Motor neuron (in vitro differentiated cells): Measurements from ENCODE around the gene GSTT2. TPM values are rescaled to one million over a fixed set of nuclear protein-coding genes. Genes with fewer than 3 reads are reported as not detected.
"Not testable (repeated sequence)": the region's sequence is repeated elsewhere in the genome, so short reads cannot be mapped to it uniquely, and the experiment has no call there.

Source experiments
- ATAC-seq, 8 experiments: fragments of 200-7000 bp; cut with Tn5 transposase; replicated peaks in 6 of 8; 2 replicates each; pipeline ENCODE4 v1.8.0; 2021; ENCODE audit warnings: mild to moderate bottlenecking in 8 of 8, moderate library complexity in 8 of 8
- H3K27ac ChIP-seq, 2 donors: fragments of 250-450 bp; sonication (Bioruptor Pico); 2 replicates each; pipeline ENCODE4 v1.9.0; 2021; ENCODE audit warnings: antibody characterized with exemption in 2 of 2, mild to moderate bottlenecking in 2 of 2, moderate library complexity in 1 of 2
- H3K4me1 ChIP-seq, 2 donors: fragments of 250-450 bp; sonication (Bioruptor Pico); replicated peaks in 1 of 2; 2 replicates each; pipeline ENCODE4 v1.6.1; 2021; ENCODE audit warnings: antibody characterized with exemption in 2 of 2, mild to moderate bottlenecking in 2 of 2, moderate library complexity in 1 of 2
- H3K4me3 ChIP-seq, 5 donors: fragments of 250-450 bp; sonication (Bioruptor Pico); 2 replicates each; pipeline ENCODE4 v1.9.0; 2021; ENCODE audit warnings: antibody characterized with exemption in 5 of 5, mild to moderate bottlenecking in 5 of 5, moderate library complexity in 4 of 5
- WGBS, 10 experiments: fragments of 450-650 bp; shearing (Covaris generic); methylation state at CpG; one replicate each; pipeline ENCODE4 v1.0.0; 2022; 5-methylcytosine and 5-hydroxymethylcytosine counted together
- in situ Hi-C, 9 experiments: fragments of 400-800 bp; cut with MboI; loops; one replicate each; pipeline ENCODE4 v1.15.0; 2021; ENCODE audit warnings: low sequenced_read_pairs in 9 of 9, low pct_unique_long_range_greater_than_20kb in 2 of 9; ENCODE audit not compliant: unreplicated experiment in 9 of 9
- total RNA-seq, 8 experiments: library from RNA; unstranded; fragments of 300-600 nt; gene quantifications; 2 replicates each; pipeline versions ENCODE4 v1.2.3 to v1.2.4, GENCODE V29; 2022

GSTT2 gene
- 1 to 10 TPM in 1 of 8 experiments, not detected in 7; 4.3 TPM for total RNA-seq

DNA sequence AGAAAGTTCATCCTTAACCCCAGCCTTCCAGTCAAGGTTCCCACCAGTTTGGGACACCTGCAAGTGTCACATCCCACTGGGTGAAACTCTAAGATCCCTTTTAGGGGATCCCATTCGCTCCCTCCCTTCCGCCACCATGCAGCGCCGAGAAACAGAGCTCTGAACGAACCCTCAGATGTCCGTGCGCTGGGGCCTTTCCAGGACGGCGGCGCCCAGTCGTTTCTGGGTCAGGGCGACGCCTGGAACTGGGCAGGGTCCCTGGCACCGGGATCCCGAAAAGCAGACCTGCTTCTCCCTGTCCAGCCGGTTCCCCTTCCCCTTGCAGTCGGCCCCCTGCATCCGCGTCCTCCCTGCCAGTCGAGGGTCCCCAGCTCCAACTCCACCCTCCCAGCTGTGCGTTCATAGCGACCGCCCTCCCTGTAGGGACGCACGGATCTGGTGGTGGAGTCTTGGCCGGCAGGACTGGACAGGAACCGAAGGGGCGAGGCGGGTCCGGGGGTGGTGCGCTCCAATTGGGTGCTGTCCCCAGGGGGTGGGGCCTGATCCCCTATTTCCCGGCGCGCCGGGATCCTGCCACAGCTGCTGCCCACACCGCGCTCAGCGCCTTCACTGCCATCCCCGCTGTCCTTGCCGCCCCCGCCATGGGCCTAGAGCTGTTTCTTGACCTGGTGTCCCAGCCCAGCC is at the start of gene GSTT2:
GSTT2 (plus strand) TSS at position 578 of the 684 bp plus-strand sequence.
- in situ Hi-C loops = loop anchor here in 1 of 9 experiments (10.0 kb wide), 1 partner anchor 55 kb away; no protein-coding TSS in a partner anchor
- WGBS, 10 experiments = no CpG with 5 or more reads among the region's 41 CpGs
- peak in 7 of 8 experiments; percentile 20 to 94 (median 43) for ATAC-seq
- H3K27ac ChIP-seq, H3K4me1 ChIP-seq, H3K4me3 ChIP-seq: not testable (repeated sequence)

DNA sequence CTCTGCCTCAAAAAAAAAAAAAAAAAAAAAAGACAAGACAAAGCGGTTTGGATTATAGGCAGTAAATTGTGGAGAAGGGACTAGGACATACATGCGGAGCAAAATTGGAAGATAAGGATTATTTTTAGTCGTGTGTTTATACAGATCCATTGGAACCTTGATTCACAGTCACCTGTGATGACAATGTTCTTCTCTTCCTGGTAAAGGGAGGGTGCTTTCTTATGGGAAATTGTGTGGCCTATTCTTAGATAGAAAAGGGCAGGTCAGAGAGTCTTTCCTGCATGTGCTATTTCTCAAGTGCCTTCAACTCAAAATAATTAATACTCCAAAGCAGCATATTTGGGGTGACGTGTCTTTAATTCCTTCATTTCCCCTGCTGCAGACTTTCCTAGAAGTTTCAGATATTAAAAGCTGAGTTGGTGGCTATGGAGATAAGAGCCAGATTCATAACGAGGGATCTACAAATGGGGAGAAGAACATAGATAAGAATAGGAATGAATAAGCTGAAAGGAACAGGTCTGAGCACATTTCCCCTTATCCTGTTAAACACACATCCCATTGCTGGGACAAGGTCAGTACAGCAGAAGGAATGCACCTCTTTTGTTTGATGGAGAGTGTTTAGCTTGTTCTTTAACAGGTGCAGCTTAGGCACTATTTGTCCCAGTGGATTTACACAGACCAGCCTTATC is 41.5 kb upstream of the GSTT2 start:
- 50 to 90% (median 85%) methylated on average over 1 to 5 of the region's 5 CpGs; no CpG with 5 or more reads in 2 of the 10 experiments for WGBS, 10 experiments
- in situ Hi-C loops = no loop called here

DNA sequence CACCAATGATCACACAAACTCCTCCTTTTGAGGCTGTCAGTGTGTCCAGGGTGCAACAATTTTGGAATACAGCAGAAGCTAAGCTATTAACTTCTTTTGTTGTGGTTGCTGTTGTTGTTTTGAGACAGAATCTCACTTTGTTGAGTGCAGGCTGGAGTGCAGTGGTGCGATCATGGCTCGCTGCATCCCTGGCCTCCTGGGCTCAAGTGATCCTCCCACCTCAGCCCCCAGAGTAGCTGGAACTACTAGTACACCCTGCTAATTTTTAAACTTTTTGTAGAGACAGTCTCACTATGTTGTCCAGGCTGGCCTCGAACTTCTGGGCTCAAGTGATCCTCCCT is 40.9 kb upstream of the GSTT2 start:
- in situ Hi-C loops = no loop called here
- Histone ChIP-seq H3K4me3 (no peak overlapping the region), H3K27ac (no peak overlapping the region), H3K4me1 (no peaks in the 10 kb centered on the region)
- ATAC-seq = no peak
- WGBS, 10 experiments = 40 to 100% (median 83%) methylated on average over 1 to 2 of the region's 3 CpGs; no CpG with 5 or more reads in 5 of the 10 experiments

More for the DNA sequence above, 41.5 kb upstream of the GSTT2 start:
- no peak overlapping the region for H3K27ac ChIP-seq
- no peak overlapping the region for H3K4me3 ChIP-seq
- peak in 2 of 8 experiments; percentile 54 to 97 for ATAC-seq
- H3K4me1 ChIP-seq = no peaks in the 10 kb centered on the region

DNA sequence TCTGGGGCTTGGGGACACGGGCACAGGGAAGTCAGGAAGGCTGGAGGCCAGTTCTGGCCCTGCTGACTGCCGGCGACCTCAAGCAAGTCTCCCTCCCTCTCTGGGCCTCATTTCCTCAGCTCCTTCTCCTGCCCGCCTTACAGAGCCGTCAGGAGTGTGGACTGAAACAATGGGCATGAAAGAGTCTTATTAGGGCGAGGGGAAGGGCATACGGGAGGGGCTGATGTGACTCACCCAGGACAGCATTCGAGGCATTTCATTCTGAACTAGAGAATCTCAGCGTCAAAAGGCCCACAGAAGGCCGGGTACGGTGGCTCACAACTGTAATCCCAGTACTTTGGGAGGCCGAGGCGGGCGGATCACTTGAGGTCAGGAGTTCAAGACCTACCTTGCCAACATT is 39.8 kb upstream of the GSTT2 start:
- H3K4me1 ChIP-seq, H3K27ac ChIP-seq, H3K4me3 ChIP-seq, in situ Hi-C loops: not testable (repeated sequence)
- peak in 6 of 8 experiments; percentile 15 to 83 (median 36) for ATAC-seq
- WGBS, 10 experiments = no CpG with 5 or more reads among the region's 14 CpGs

DNA sequence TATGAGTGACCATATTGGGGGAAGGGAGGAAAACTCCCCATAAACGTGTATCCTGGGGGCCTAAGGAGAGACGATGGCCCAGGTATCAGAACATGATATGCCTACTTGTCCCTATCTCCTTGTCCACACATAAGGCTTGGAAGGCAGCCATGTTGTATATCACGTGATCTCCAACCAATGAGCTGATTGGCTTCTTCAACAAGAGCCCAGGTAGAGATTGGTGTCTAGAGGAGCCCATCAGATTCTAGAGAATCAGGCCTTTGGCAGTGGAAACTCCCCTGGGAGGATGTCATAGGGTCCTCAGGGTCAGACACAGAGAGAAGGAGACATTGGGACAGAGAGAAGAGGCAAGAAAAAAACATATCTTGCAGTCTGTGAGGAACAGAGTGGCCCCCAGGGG is 32.5 kb upstream of the GSTT2 start:
- H3K27ac ChIP-seq, H3K4me1 ChIP-seq, H3K4me3 ChIP-seq, in situ Hi-C loops: not testable (repeated sequence)
- ATAC-seq = peak in 1 of 8 experiments; percentile 50
- WGBS, 10 experiments = 100% methylated on average over 1 of the region's 3 CpGs; no CpG with 5 or more reads in 9 of the 10 experiments

DNA sequence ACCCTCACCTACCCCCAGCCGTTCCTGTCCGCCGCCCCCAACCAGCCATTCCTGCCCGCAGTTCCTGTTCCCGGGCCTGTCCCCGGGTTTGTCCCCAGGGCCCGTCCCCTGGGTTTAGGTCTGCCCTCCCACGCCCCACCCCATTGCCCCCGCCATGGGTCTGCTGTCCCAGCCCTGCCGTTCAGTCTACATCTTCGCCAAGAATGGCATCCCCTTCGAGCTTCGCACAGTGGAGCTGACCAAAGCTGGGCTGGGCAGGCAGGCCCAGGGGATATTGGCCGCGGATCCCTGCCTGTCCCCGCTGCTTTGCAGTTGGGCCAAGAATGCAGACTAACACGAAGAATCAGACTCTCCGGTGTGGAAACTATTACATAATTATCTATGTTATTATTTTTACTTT is 30.2 kb upstream of the GSTT2 start:
- H3K4me3 ChIP-seq, ATAC-seq, H3K27ac ChIP-seq, H3K4me1 ChIP-seq, in situ Hi-C loops: not testable (repeated sequence)
- no CpG with 5 or more reads among the region's 18 CpGs for WGBS, 10 experiments

DNA sequence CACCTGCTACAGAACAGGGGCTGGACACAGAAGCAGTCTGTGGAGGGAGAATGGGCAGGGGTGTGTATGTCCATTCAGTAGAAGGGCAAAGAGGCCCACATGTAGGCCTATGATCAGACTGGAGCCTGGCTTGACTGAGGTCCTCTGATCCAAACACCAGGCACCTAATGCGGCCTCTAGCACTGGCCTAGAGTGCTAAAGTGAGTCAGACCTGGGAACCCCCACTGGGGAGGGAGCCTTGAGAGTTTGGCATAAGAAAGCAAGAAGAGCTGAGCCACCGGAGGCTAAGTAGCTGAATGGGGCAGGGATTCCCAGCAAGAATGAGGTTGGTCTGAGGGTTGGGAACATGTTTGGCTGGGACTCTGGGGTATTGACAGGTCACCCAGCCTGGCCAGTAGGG is 28.6 kb upstream of the GSTT2 start:
- H3K4me3 ChIP-seq, in situ Hi-C loops, H3K4me1 ChIP-seq, H3K27ac ChIP-seq: not testable (repeated sequence)
- WGBS, 10 experiments = no CpG with 5 or more reads among the region's 2 CpGs
- ATAC-seq = peak in 1 of 8 experiments; percentile 49

DNA sequence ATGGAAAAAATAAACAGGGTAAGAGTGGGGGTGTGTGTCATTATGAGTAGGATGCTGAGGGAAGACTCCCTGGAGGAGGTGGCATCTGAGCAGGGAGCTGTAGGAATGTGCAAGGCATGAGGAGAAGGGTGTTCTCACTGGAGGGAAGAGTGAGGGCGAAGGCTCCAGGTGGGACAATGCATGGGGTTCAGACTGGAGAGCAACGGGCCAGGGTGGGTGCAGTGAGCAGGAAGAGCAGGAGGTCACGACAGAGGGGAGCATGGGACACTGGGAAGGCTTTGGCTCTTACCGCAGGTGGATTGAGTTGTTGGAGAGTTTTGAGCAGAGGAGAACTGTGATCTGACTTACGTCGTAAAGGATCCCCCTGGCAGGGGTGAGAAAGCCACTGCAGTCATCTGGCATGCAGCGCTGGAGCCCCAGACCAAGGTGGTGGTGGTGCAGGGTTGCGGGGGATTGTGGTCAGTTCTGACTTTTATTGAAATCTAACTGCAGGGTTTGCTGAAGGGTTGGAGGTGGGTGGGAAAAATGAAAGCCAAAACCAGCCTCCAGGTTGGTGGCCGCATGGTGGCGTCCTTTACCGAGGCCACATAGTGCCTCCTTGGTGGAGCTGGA is 27.0 kb upstream of the GSTT2 start:
- H3K4me1 ChIP-seq, in situ Hi-C loops, H3K4me3 ChIP-seq, H3K27ac ChIP-seq, ATAC-seq: not testable (repeated sequence)
- 60 to 86% (median 71%) methylated on average over 1 to 7 of the region's 11 CpGs; no CpG with 5 or more reads in 5 of the 10 experiments for WGBS, 10 experiments

DNA sequence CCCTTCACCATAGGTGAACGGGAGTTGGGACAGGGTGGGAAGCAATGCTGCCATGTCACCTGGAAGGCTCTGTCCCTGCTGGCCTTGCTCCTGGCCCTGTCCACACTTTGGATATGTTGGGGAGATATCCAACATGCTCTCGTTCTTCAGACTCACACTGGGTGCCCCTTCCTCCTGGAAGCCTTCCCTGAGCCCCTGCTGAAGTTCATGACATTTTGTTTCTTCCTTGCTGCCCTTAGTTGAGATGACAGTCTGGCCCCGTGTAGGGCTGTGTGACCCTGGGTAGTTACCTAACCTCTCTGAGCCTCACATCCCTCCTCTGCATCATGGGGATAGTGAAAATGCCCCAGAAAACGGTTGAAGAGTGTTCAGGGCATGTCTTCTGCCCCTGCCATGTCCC is 26.4 kb upstream of the GSTT2 start:
- ATAC-seq, in situ Hi-C loops: not testable (repeated sequence)
- 7 to 67% (median 60%) methylated on average over 1 to 2 of the region's 4 CpGs; no CpG with 5 or more reads in 7 of the 10 experiments for WGBS, 10 experiments

DNA sequence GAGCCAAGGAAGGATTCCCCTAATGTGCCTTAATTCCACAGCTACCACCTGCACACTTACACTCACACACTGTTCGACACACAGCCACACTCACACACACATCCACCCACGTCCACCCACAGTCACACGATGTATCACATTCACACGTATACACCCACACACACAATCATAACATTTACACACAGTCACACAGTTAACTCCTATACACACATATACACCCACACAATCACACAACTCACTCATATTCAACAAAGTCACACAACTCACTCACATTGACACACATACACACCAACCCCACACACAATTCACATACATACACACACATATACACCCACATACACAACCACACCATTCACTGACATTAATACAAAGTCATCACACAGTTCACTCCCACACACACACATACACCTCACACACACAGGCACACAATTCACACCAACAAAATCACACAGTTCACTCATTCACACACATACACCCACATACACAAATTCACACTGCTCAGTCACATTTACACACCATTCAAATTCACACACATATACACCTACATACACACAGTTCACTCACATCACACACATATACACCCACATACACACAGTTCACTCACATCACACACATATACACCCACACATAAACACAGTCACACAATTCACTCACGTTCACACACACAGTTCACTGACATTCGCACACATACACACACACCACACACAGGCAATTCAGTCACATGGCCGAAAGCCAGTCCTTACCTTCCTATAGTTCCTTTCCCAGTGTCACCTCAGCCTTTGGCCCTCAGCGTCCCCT is 25.5 kb upstream of the GSTT2 start:
- in situ Hi-C loops, H3K4me3 ChIP-seq, H3K4me1 ChIP-seq, H3K27ac ChIP-seq, ATAC-seq: not testable (repeated sequence)
- WGBS, 10 experiments = 83 to 100% methylated on average over 1 of the region's 8 CpGs; no CpG with 5 or more reads in 8 of the 10 experiments

More for the DNA sequence above, 26.4 kb upstream of the GSTT2 start:
- H3K27ac ChIP-seq, H3K4me3 ChIP-seq, H3K4me1 ChIP-seq: not testable (repeated sequence)

DNA sequence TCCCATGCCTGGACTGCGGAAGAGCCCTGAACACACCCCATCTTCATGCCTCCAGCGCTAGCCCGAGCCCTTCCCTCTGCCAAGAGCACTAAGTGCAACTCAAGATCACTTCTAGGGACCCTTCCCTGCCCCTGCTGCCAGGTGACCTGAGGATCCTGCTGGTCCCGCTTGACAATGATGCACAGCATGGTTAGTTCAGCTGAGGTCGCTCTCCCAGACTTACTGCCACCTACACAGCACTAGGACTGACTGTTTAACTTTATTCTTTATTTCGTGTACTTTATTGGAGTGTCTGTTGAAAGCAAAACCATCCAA is 25.0 kb upstream of the GSTT2 start:
- H3K27ac ChIP-seq, H3K4me3 ChIP-seq, H3K4me1 ChIP-seq, ATAC-seq, in situ Hi-C loops: not testable (repeated sequence)
- 67% methylated on average over 1 of the region's 6 CpGs; no CpG with 5 or more reads in 9 of the 10 experiments for WGBS, 10 experiments

DNA sequence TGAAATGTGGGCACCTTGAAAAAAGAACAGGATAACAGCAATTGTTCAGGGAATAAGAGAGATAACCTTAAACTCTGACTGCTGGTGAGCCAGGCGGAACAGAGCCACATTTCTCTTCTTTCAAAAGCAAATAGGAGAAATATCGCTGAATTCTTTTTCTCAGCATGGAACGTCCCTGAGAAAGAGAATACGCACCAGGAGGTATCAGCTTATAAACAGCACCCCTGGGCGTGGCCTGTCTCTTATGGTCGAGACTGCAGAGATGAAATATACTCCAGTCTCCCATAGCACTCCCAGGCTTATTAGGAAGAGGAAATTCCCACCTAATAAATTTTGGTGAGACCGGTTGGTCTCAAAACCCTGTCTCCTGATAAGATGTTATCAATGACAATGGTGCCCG is 24.0 kb upstream of the GSTT2 start:
- in situ Hi-C loops, ATAC-seq, H3K4me1 ChIP-seq, H3K4me3 ChIP-seq, H3K27ac ChIP-seq: not testable (repeated sequence)
- 0 to 90% (median 21%) methylated on average over 1 to 3 of the region's 8 CpGs; no CpG with 5 or more reads in 7 of the 10 experiments for WGBS, 10 experiments
